Progenitor cell of endocrine pancreas (in vitro differentiated cells): ENCODE results near the gene SLC25A17. TPM values are rescaled to one million over a fixed set of nuclear protein-coding genes. Genes with fewer than 3 reads are reported as not detected.

Experiments used
- DNase-seq: peaks from one replicate; pipeline ENCODE4 v3.0.0; 2021; ENCODE audit warnings: low spot score; ENCODE audit not compliant: unreplicated experiment
- H3K27ac Mint-ChIP-seq: 2 replicates; pipeline ENCODE4 v1.8.0; 2021; ENCODE audit warnings: mild to moderate bottlenecking, moderate library complexity, mixed read lengths
- H3K27me3 Mint-ChIP-seq: 2 replicates; pipeline ENCODE4 v1.8.0; 2021; ENCODE audit warnings: mixed read lengths
- H3K36me3 Mint-ChIP-seq: 2 replicates; pipeline ENCODE4 v1.8.0; 2022; ENCODE audit warnings: mixed read lengths; ENCODE audit not compliant: insufficient read depth
- H3K4me1 Mint-ChIP-seq: 2 replicates; pipeline ENCODE4 v1.8.0; 2021; ENCODE audit warnings: low read depth, mixed read lengths
- H3K4me3 Mint-ChIP-seq: 2 replicates; pipeline ENCODE4 v1.8.0; 2021; ENCODE audit warnings: low read depth, mild to moderate bottlenecking, moderate library complexity, mixed read lengths
- H3K9me3 Mint-ChIP-seq: 2 replicates; pipeline ENCODE4 v1.8.0; 2021; ENCODE audit warnings: low read depth, mixed read lengths
- total RNA-seq: library from RNA; stranded (reverse); gene quantifications from 2 replicates; pipeline ENCODE4 v1.2.1, GENCODE V29; 2021
- TF ChIP-seq, protein P1 (sequence below): fragments of 200-600 bp; sonication (generic); IDR thresholded peaks from one replicate; pipeline ENCODE4 v1.5.0; 2021; ENCODE audit warnings: antibody characterized with exemption, mild to moderate bottlenecking; ENCODE audit not compliant: unreplicated experiment

SLC25A17 gene
- total RNA-seq, 1 donor from 2014 or later, result 16.7 TPM

DNA sequence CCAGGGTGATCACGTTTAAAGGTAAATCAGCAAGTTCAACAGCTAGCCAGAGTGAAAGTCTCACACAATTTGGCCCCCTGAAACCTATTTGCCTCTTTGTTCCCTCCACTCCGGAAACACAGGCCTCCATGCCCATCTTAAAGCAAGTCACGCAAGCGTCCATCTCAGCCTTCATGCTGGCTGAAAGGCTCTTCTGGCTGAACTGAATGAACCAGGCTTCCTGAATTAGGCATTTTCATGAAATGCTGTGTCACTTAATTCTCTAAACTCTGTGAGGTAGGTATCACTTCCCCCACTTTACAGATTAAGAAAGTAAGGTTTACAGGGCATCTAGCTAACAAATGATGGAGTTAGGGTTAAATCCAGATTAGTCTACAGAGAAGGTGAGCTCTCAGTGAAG lies 1.4 kb downstream of the SLC25A17 start:
- Mint-ChIP-seq H3K27ac (peak overlapping the region; percentile 16), H3K36me3 (no peaks in the 10 kb centered on the region), H3K4me3 (peak overlapping the region; percentile 97), H3K4me1 (peaks cover 16% of the 10 kb centered on the region), H3K27me3 (no peaks in the 10 kb centered on the region), H3K9me3 (no peaks in the 10 kb centered on the region)
- TF ChIP-seq, protein P1, sequence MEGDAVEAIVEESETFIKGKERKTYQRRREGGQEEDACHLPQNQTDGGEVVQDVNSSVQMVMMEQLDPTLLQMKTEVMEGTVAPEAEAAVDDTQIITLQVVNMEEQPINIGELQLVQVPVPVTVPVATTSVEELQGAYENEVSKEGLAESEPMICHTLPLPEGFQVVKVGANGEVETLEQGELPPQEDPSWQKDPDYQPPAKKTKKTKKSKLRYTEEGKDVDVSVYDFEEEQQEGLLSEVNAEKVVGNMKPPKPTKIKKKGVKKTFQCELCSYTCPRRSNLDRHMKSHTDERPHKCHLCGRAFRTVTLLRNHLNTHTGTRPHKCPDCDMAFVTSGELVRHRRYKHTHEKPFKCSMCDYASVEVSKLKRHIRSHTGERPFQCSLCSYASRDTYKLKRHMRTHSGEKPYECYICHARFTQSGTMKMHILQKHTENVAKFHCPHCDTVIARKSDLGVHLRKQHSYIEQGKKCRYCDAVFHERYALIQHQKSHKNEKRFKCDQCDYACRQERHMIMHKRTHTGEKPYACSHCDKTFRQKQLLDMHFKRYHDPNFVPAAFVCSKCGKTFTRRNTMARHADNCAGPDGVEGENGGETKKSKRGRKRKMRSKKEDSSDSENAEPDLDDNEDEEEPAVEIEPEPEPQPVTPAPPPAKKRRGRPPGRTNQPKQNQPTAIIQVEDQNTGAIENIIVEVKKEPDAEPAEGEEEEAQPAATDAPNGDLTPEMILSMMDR, result no peak
- DNase-seq, result no peak

DNA sequence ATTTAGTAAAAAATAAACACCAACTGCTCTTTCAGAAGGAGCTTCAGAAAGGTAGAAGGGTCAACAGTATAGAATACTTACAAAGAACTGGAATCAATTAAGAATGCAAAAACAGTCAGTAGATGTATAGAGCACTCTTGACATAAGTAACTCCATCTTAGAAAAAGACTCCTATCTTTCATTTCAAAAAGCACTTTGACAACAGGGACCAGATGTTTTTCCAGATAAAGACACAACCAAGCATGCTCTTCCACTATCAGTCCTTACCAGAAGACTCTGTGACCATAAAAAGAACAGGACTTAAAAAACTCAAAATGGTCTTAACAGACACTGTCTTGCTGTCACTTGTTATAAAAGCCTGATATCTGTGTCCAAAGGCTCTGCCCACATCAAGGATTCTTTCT lies 5.2 kb downstream of the SLC25A17 start:
- Mint-ChIP-seq H3K27ac (no peak overlapping the region), H3K9me3 (no peaks in the 10 kb centered on the region), H3K4me1 (peaks cover 14% of the 10 kb centered on the region), H3K27me3 (no peaks in the 10 kb centered on the region), H3K4me3 (no peak overlapping the region), H3K36me3 (no peaks in the 10 kb centered on the region)
- TF ChIP-seq, protein P1, result no peak
- DNase-seq, result no peak

DNA sequence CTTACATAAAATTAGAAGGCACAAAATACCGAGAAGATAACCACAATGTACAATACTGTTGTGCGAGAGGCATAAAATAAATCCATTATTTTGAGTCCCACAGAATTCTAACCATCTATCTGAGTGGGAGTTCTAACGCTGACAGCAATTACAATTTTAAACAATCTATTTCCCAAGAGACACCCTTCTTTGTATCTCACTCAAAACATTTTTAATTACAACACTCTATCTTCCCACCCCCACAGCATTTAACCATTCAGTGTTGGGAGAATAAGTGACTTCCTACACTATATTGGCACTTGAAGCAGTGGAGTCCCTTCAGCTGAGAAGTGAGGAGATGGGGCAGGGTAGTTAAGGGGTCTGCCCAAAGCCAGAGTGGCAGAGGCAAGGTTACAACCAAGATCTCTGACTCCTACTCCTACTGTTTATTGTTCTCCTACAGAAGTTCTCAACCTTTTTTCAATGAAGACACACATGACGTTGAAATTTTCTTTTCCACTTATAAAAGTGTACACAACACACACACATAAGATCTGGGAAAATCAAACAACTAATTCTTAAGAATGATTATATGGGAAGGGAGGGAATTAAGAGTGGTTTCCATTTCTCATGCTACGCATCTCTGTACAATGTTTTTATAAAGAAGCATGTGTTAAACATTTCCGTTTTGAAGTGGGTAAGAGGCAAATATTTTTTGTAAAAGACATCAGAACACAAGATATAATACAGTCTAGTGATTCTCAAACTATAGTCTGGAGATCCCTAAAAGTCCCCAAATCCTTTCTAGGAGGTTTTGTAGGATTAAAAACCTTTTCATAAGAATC lies 10.9 kb downstream of the SLC25A17 start:
- peaks cover 2% of the 10 kb centered on the region for H3K4me1 Mint-ChIP-seq
- TF ChIP-seq, protein P1, result no peak
- H3K27me3 Mint-ChIP-seq, result no peaks in the 10 kb centered on the region
- peak overlapping the region; percentile 35 for H3K27ac Mint-ChIP-seq
- H3K36me3 Mint-ChIP-seq, result no peaks in the 10 kb centered on the region
- DNase-seq, result no peak
- no peaks in the 10 kb centered on the region for H3K9me3 Mint-ChIP-seq
- H3K4me3 Mint-ChIP-seq, result no peak overlapping the region

DNA sequence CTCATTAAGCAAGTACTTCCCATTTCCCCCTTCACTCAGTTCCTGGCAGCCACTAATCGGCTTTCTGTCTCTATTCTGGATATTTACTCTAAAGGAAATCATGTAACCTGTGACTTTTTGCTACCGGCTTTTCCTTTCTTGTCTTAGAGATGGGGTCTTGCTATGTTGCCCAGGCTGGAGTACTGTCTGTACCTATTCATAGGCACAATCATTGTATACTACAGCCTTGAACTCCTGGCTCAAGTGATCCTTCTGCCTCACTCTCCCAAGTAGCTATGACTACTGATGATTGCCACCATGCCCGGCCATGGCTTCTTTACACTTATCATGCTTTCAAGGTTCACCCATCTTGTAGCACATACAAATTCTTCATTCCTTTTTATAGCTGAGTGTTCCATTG lies 12.4 kb downstream of the SLC25A17 start:
- Mint-ChIP-seq H3K36me3 (no peaks in the 10 kb centered on the region), H3K4me1 (peaks cover 2% of the 10 kb centered on the region), H3K9me3 (no peaks in the 10 kb centered on the region), H3K27ac (no peak overlapping the region), H3K4me3 (no peak overlapping the region), H3K27me3 (no peaks in the 10 kb centered on the region)
- TF ChIP-seq, protein P1, result no peak
- DNase-seq, result no peak

DNA sequence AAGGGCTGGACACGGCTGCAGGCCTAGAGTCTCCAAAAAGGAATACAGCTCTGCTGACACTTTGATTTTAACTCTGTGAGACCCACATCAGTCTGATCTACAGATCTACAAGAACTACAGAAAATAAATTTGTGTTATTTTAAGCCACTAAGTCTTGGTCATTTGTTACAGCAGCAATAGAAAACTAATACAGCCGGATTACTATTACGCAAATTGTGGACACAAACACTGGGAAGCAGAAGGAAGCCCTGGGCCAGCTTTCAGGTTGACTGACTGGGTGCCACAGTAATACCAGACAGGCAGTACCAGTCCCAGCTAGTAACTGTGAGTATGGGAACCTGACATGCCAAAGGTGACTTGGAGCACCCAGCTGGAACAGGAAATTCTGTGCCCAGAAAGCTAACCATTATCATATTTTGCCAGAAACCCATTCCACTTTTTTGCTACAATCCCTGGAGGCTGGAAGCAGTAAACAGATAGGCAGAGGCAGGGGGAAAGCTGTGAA lies 13.4 kb downstream of the SLC25A17 start:
- no peaks in the 10 kb centered on the region for H3K27me3 Mint-ChIP-seq
- no peaks in the 10 kb centered on the region for H3K9me3 Mint-ChIP-seq
- H3K27ac Mint-ChIP-seq, result peak overlapping the region; percentile 51
- H3K4me1 Mint-ChIP-seq, result peaks cover 2% of the 10 kb centered on the region
- TF ChIP-seq, protein P1, result no peak
- no peaks in the 10 kb centered on the region for H3K36me3 Mint-ChIP-seq
- no peak for DNase-seq
- no peak overlapping the region for H3K4me3 Mint-ChIP-seq
